GM19438 (cell line): Measurements from ENCODE around the gene JAG1.

ENCODE experiments used
- ATAC-seq: cut with Tn5 transposase; IDR thresholded peaks from one replicate; pipeline ENCODE4 v1.9.1; 2021; ENCODE audit warnings: low read depth; ENCODE audit not compliant: unreplicated experiment

Gene JAG1

GRCh38 chr20:10639737-10640556 is 33.9 kb downstream of the JAG1 start:
- ATAC-seq: no peak

DNA sequence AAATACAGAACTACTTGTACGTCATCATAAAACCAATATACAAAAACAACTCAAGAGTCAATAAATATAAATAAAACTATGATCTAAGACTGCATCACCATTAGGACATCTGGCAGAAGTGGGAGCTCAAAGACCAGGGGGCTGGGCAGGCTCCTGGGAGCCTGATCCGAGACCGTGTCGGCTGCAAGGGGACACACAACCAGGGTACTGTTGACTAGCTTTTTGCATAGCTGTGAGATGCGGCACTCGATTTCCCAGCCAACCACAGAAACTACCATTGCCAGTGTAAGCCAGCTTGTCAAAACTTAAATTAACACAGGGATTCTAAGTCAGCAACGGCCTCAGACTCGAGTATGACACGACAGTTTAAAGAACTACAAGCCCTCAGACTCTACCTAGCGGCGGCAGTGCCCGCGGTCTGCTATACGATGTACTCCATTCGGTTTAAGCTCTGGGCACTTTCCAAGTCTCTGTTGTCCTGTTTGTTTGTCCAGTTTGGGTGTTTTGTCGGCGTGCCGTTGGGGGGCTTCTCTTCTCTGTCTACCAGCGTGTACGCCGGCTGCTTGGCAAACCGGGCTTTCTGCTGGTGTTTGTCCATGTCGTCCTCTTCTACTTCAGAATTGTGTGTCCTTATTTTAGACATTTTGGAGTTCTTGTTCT is 34.6 kb downstream of the JAG1 start:
- no peak for ATAC-seq

DNA sequence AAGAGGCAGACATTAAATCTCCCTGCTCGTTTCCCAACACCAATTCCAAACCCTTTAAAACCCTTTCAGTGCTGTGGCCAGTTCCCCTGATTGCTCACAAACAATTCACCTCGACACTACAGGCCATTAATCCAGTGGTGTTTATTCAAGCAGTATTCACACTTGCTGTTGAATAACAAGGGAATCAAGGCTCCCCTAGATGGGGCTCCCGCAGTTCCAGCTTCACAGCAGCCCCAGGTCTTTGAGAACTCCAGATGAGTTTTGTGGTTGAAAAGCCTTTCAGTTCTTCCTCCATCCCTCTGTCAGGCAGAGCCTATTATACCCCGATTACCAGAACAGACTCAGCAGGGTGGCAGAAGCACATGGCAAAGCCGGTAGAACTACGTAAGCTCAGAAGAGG is 36.2 kb downstream of the JAG1 start:
- ATAC-seq: no peak

- no peak for ATAC-seq
Measured at GRCh38 chr20:10637031-10637559, 36.7 kb downstream of the JAG1 start.

DNA sequence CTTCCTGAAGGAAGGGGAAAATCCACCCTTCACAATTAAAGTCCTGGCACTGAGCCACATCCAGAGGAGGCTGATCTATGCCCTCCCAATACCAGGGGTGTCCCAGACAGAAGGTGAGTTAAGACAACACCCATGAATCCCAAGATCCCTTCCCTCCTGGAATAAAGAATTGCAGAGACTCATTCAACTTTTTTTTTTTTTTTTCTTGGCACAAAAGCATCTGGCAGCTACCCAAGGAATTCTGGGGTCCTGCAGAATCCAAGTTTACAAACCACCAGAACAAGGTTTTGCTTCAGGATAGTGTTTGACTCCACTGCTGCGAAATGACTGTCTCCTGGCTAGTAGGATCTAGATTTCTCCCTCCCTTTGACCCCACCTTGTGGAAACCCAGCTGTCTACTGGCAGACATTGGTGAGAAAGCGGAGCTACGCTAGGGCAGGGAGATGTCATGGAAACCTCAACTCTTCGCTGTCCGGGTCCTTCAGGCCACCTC is 37.4 kb downstream of the JAG1 start:
- ATAC-seq: no peak

DNA sequence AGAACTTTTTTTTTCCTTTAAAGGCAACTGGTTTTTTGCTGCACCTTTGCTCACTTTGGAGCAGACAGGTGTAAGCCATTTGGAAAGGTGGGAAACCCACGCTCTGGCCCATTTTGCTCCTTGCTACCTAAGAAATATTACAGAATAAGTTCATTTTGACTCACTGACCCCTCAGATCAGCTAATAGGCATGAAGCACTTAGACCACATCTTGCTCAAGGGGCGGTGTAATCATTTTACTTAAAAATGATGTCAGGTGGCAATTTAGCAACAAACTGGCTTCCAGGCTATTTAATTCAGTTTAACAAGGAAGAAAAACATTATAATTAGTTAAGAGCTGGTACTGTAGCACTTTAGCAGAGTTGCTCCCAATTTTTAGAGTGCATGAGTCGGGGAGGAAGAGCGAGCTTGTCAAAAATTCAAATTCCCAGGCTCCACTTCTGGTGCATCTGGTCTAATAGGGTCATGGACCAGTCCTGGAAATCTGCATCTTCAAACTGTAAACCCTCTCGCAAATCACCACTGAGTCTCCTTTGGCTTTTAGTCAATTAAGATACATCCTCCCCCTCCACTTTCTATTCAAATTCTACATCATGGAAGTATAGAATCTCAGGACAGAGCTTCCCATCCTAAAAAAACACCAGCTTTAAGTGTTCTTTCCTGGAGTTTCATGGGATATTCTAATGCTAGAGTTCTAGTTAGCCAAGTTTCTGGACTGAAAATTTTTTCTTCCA is 38.2 kb downstream of the JAG1 start:
- ATAC-seq: no peak

- ATAC-seq: no peak
Measured at GRCh38 chr20:10634683-10635411, 39.0 kb downstream of the JAG1 start.

DNA sequence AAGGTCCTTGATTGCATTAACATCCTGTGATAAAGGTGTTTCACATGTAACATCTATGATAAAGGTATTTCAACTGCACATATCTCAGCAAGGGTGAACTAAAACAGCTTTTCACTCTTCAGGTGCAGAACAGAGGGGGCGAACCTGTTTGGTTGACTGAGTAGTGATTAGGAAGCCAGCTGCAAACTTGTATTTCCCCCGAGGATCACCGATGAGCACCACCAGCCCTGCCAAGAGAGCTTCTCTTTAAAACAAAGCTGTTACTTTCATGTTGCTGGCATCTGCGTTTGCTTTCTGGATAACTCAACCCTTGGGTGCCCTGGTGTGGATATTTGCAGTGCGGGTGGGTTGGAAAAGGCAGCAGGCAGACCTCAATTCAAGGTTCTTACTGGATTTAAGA is 39.6 kb downstream of the JAG1 start:
- no peak for ATAC-seq

- no peak for ATAC-seq
Measured at GRCh38 chr20:10633718-10634117, 40.1 kb downstream of the JAG1 start.

GRCh38 chr20:10632721-10633509 is 40.9 kb downstream of the JAG1 start:
- no peak for ATAC-seq

GRCh38 chr20:10631126-10631525 is 42.7 kb downstream of the JAG1 start:
- no peak for ATAC-seq

DNA sequence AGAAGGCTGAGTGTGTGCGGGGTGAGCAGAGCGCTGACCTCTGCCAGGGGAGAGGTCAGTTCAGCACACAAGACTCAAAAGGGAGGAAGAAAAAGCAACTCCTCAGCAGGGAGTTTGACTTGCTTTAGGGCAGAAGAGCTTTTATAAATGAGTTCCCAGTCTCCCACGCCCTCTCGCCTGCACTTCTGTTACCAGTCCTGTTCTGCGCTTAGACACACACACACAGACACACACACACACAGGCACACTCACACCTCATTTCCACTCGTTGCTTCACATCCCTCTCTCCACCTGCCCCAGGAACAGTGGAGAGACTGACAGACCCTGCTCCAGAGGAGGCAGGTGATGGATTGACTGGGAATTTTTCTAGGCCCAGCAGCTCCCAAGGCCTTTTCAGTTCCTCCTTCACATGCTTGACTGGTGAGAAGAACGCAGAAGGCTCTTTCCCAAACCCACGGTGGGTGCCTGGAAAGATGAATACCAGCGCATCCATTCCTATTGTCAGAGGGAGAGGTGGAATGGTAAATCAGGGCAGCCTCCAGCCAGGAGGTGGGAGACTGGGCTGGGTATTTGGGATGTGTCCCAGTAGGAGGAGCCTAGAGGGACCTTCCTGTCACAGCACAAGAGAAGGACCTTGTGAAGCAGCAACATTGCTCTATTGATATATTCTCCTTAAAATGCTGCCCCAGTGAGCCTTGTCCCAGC is 43.7 kb downstream of the JAG1 start:
- no peak for ATAC-seq

- no peak for ATAC-seq
Measured at GRCh38 chr20:10626896-10627295, 46.9 kb downstream of the JAG1 start.

GRCh38 chr20:10625641-10626040 is 48.2 kb downstream of the JAG1 start:
- no peak for ATAC-seq

DNA sequence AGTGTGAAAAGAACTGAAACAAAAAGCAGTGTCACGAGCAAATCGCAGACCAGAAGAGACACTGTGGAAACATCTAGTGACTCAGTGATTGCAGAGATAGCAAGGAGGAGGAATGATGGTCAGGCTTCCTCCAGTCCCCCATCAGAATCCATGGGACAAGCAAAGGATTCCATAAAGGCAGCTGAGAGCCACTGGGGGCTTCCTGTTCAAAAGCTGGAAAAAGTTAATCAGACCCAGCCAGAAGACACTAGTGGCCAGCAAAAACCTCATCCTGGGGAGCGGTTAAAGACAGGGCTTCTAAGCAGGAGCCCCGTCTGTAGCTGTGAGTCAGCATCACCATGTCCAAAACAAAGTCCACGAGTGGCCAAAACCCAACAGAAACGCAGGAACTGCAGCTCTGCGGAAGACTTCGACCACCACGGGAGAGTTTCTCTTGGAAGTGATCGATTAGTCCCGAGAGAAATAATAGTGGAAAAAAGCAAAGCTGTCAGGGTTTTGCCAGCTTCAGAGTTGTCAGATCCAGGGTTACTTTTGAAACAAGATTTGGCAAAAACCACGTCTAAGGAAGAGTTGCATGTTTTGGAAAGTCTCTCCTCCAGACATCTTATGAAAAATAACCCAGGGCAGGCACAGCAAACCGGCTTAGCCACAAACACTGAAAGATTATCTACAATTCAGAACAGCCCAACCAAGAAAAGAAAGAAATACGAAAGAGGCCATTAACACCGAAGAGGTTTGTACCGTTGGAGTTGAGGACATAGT is 51.0 kb downstream of the JAG1 start:
- ATAC-seq: no peak

DNA sequence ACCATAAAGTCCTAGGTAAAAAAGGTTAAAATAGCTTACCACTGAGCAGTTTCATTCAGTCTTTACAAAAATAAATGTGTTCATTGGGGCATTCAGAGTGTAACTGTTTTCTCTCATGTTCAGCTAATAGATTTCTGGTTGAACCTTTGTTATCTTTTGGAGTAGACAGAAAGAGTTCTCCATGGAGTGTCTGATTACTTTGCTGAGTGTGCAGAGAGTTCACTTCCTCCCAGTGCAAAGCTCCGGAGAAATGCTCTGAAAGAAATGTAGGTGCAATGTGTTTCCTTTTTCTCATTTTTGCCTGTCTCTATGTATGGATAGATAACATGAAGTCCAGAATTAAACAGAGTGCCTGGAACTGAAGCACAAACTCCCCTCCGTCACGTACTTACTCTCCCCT is 52.6 kb downstream of the JAG1 start:
- ATAC-seq: no peak

DNA sequence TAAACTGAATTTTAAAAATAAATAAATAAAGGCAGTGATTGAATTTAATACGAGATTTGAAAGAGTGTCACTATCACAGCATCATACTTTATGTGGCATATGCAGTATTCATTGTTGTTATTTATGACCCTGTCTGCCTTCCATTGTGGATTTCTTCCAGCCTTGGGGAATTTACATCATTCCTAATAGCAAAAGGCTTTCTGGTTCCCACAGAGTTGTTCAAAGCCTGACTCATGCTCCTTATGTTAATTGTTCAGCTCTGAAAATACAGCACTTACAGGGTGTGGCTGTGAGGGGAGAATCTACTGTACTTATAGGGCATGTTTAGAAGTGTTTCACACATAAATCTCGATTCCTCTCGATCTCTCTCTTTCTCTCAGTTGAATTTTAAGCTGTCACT is 54.4 kb downstream of the JAG1 start:
- no peak for ATAC-seq

- ATAC-seq: no peak
Measured at GRCh38 chr20:10618611-10619245, 55.1 kb downstream of the JAG1 start.
